Measurements from ENCODE around the gene ITGA11.

- no peak for TF ChIP-seq EP300 (IDR thresholded peaks at IDR 0.05; ENCODE audit: borderline replicate concordance in 1 of 2, low read depth in 1 of 2, low read length in 1 of 2)
- no peak for TF ChIP-seq SIN3A (IDR thresholded peaks at IDR 0.05; ENCODE audit: borderline replicate concordance, low read depth, low read length)
- no peak for TF ChIP-seq RAD21 (IDR thresholded peaks at IDR 0.05; ENCODE audit: low read length)
- TF ChIP-seq EZH2phosphoT487 (IDR thresholded peaks at IDR 0.05; ENCODE audit: borderline replicate concordance, low read depth): no peak
- no peak for TF ChIP-seq CTCF (IDR thresholded peaks at IDR 0.05)
- no peak for TF ChIP-seq JUND (IDR thresholded peaks at IDR 0.05)
- TF ChIP-seq SMC3 (IDR thresholded peaks at IDR 0.05; ENCODE audit: low read depth, low read length): no peak
- TF ChIP-seq MXI1 (IDR thresholded peaks at IDR 0.05; ENCODE audit: low read depth, low read length): no peak
- TF ChIP-seq RXRA (IDR thresholded peaks at IDR 0.05; ENCODE audit: borderline replicate concordance, low read depth): no peak
- TF ChIP-seq POLR2AphosphoS5 (IDR thresholded peaks at IDR 0.05; ENCODE audit: low read depth, low read length): no peak
- no peak for TF ChIP-seq GABPA (IDR thresholded peaks at IDR 0.05; ENCODE audit: low read depth)
These were observed 163.6 kb downstream of the ITGA11 start for GRCh38 chr15:68268405-68268804.

Measured in SK-N-SH (cell line).